ENCODE data around the gene UBE2G1. TPM values are rescaled to one million over a fixed set of nuclear protein-coding genes. Genes with fewer than 3 reads are reported as not detected.

Gene UBE2G1
- total and polyA plus RNA-seq, 9 of the 15 experiments (the other 6 are each of a cell fraction or from before 2014, with no cell fraction given): 10.1 to 65.9 (median 29.7) TPM

- TF ChIP-seq, protein P1, sequence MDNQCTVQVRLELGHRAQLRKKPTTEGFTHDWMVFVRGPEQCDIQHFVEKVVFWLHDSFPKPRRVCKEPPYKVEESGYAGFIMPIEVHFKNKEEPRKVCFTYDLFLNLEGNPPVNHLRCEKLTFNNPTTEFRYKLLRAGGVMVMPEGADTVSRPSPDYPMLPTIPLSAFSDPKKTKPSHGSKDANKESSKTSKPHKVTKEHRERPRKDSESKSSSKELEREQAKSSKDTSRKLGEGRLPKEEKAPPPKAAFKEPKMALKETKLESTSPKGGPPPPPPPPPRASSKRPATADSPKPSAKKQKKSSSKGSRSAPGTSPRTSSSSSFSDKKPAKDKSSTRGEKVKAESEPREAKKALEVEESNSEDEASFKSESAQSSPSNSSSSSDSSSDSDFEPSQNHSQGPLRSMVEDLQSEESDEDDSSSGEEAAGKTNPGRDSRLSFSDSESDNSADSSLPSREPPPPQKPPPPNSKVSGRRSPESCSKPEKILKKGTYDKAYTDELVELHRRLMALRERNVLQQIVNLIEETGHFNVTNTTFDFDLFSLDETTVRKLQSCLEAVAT (IDR thresholded peaks at IDR 0.05): no peak
- TF ChIP-seq HNRNPK (IDR thresholded peaks at IDR 0.05; ENCODE audit: low read depth, low read length, poor library complexity, severe bottlenecking) (no peak), CEBPB (tag; IDR thresholded peaks at IDR 0.05) (no peak), TGIF2 (CRISPR knock-in tag; IDR thresholded peaks at IDR 0.05) (no peak), KLF10 (CRISPR knock-in tag; IDR thresholded peaks at IDR 0.05) (no peak), ZNF253 (CRISPR knock-in tag; conservative IDR thresholded peaks at IDR 0.05) (no peak)
- TF ChIP-seq, protein P2, sequence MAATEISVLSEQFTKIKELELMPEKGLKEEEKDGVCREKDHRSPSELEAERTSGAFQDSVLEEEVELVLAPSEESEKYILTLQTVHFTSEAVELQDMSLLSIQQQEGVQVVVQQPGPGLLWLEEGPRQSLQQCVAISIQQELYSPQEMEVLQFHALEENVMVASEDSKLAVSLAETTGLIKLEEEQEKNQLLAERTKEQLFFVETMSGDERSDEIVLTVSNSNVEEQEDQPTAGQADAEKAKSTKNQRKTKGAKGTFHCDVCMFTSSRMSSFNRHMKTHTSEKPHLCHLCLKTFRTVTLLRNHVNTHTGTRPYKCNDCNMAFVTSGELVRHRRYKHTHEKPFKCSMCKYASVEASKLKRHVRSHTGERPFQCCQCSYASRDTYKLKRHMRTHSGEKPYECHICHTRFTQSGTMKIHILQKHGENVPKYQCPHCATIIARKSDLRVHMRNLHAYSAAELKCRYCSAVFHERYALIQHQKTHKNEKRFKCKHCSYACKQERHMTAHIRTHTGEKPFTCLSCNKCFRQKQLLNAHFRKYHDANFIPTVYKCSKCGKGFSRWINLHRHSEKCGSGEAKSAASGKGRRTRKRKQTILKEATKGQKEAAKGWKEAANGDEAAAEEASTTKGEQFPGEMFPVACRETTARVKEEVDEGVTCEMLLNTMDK (IDR thresholded peaks at IDR 0.05; ENCODE audit: borderline replicate concordance, insufficient read depth, low read depth, low read length, poor library complexity, severe bottlenecking): no peak
Measured at GRCh38 chr17:4234401-4234800, 132.1 kb downstream of the UBE2G1 start (continued).

Measured in K562 (cell line).